ENCODE results near the gene TMED10.
"Not testable (repeated sequence)": the region's sequence is repeated elsewhere in the genome, so short reads cannot be mapped to it uniquely, and the experiment has no call there.

TMED10 gene

DNA sequence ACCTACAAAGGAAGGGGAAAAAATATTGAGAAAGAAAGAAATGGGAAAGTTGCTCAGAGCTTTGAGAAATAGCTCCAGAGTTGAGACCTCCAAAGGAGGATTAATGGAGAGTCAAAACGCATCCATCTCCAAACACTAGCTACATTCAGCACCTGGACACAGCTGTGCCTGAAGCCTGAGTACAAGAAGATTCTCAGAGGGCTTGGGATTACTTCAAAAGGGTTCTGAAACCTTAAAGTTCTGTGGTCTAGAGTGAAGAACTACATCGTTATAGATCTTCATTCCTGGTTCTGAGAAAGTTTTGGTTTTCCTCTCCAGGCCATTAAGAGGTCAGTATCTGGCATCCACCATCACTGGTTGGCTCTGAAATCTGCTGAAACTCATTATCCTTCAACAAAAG is 10.5 kb upstream of the TMED10 start:
- no peak for TF ChIP-seq JUND (IDR thresholded peaks at IDR 0.05; ENCODE audit: low read depth)
- in situ Hi-C loops (cut with HindIII; ENCODE audit: low pct_unique_long_range_greater_than_20kb, low sequenced_read_pairs): no loop called here
- no peak for DNase-seq (ENCODE audit: low read depth in 1 of 2, low spot score in 1 of 2)

DNA sequence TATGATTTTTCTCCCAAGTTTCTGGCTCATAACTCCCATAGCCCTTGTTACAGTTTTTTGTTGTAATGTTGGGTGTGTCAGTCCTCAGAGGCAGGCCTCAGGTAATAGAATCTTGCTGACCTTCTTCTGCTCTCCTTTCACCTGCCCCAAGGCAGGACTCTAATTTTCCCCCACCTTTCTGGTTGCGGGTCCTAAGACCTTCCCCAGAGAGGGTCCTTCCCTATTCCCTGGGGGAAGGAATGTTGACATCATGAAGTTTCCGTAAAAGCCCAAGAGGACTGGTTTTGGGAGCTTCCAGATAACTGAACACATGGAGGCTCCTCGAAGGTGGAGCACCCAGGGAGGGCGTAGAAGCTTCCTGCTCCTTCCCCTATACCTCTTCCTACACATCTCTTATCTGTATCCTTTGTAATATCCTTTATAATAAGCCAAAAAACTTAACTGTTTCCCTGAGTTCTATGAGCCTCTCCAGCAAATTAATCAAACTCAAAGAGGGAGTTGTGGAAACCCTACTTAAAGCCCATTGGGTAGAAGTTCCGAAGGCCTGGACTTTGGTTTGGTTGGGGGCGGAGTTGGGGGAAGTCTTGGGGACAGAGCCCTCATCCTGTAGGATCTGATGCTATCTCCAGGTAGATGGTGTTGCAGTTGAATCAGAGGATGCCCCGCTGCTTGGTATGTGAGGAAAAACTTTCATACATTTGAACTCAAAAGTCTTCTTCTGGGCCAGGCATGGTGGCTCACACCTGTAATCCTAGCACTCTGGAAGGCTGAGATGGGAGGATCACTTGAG is 9.0 kb upstream of the TMED10 start:
- no peak for DNase-seq (ENCODE audit: low read depth in 1 of 2, low spot score in 1 of 2)
- in situ Hi-C loops (cut with HindIII; ENCODE audit: low pct_unique_long_range_greater_than_20kb, low sequenced_read_pairs): no loop called here
- TF ChIP-seq JUND (IDR thresholded peaks at IDR 0.05; ENCODE audit: low read depth): no peak

GRCh38 chr14:75184492-75184891 is 8.1 kb upstream of the TMED10 start:
- TF ChIP-seq JUND (IDR thresholded peaks at IDR 0.05; ENCODE audit: low read depth): no peak
- DNase-seq (ENCODE audit: low read depth in 1 of 2, low spot score in 1 of 2): no peak
- in situ Hi-C loops (cut with HindIII; ENCODE audit: low pct_unique_long_range_greater_than_20kb, low sequenced_read_pairs): no loop called here

DNA sequence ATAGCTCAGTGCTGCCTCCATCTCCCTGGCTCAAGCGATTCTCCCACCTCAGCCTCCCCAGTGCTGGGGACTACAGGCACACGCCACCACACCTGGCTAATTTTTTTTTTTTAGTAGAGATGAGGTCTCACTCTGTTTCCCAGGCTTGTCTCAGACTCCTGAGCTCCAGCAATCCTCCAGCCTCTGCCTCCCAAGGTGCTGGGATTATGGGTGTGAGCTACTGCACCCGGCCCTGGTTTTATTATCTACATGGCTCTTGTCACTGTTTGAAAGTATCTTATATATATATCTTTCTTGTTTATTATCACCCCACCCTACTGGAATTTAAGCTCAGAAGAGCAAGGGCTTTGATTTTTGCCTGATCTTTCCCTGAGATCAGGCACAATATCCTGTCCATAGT is 7.6 kb upstream of the TMED10 start:
- in situ Hi-C loops (cut with HindIII; ENCODE audit: low pct_unique_long_range_greater_than_20kb, low sequenced_read_pairs): no loop called here
- TF ChIP-seq JUND (IDR thresholded peaks at IDR 0.05; ENCODE audit: low read depth): no peak
- no peak for DNase-seq (ENCODE audit: low read depth in 1 of 2, low spot score in 1 of 2)

DNA sequence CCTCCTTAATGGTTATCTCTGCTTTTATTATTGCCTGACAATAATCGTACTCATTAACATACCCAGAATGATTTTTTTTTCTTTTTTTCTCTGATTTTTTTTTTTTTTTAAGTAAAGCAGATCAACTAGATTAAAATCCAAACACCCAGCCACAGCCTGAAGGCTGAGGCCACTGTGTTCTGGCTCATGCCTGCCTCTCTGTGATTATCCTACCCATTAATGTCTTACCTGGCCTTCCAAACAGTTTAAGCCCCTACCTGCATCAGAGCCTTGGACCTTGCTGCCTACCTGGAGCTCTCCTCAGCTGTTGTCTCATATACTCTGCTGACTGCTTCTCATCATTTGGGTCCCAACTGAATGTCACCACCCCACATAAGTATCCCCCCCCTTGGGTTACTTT is 6.8 kb upstream of the TMED10 start:
- in situ Hi-C loops (cut with HindIII; ENCODE audit: low pct_unique_long_range_greater_than_20kb, low sequenced_read_pairs): no loop called here
- no peak for DNase-seq (ENCODE audit: low read depth in 1 of 2, low spot score in 1 of 2)
- TF ChIP-seq JUND (IDR thresholded peaks at IDR 0.05; ENCODE audit: low read depth): no peak

DNA sequence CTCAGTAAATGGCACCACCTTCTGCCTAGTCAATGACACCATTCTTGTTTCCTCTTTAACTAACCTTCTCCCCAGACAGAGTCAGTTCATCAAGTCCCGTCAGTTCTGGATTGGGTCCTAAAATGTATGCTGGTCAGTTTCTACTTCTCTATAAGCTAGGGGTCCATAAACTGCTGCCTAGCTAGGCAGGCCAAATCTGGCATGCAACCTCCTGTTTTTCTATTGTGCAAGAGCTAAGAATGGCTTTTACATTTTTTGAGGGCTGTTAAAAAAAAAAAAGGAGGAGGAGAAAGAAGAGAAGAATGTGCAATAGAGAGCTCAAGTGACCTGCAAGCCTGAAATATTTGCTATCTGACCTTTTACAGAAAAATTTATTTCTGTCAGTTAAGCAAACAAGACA is 6.4 kb upstream of the TMED10 start:
- in situ Hi-C loops (cut with HindIII; ENCODE audit: low pct_unique_long_range_greater_than_20kb, low sequenced_read_pairs): no loop called here
- no peak for TF ChIP-seq JUND (IDR thresholded peaks at IDR 0.05; ENCODE audit: low read depth)
- DNase-seq (ENCODE audit: low read depth in 1 of 2, low spot score in 1 of 2): no peak

DNA sequence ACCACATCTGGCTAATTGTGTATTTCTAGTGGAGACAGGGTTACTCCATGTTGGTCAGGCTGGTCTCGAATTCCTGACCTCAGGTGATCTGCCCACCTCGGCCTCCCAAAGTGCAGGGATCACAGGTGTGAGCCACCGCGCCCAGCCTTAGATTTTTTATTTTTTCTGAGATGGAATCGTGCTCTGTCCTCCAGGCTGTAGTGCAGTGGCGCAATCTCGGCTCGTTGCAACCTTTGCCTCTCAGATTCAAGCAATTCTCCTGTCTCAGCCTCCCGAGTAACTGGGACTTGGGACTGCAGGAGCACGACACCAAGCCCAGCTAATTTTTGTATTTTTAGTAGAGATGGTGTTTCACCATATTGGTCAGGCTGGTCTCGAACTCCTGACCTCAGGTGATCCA is 5.8 kb upstream of the TMED10 start:
- in situ Hi-C loops (cut with HindIII; ENCODE audit: low pct_unique_long_range_greater_than_20kb, low sequenced_read_pairs); DNase-seq (ENCODE audit: low read depth in 1 of 2, low spot score in 1 of 2): not testable (repeated sequence)

DNA sequence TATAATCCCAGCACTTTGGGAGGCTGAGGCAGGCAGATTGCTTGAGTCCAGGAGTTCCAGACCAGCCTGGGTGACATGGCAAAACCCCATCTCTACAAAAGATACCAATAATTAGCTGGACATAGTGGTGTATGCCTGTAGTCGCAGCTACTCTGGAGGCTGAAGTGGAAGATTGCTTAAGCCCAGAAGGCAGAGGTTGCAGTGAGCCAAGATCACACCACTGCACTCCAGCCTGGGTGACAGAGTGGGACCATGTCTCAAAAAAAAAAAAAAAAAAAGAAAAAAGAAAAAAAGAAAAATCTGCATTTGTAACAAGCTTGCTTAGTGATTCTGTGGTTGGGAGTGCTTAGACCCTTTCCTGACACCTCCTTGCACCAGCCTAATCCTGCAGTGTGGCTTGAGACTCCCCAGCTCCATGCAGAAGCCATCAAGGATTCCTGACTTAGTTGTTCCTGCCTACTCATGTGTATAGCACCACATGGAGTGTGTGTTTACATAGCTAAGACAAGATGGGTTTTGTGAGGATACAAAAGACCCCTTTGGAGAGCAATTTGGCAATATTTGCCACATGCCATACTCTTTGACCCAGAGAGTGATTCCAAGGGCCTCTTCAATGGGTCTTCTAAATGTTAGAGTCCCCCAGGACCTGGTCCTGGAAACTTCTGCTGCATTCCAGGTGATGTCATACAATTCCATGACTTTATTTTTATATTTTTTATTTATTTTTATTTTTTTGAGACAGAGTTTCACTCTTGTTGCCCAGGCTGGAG is 5.1 kb upstream of the TMED10 start:
- no peak for TF ChIP-seq JUND (IDR thresholded peaks at IDR 0.05; ENCODE audit: low read depth)
- in situ Hi-C loops (cut with HindIII; ENCODE audit: low pct_unique_long_range_greater_than_20kb, low sequenced_read_pairs): no loop called here
- DNase-seq (ENCODE audit: low read depth in 1 of 2, low spot score in 1 of 2): no peak

DNA sequence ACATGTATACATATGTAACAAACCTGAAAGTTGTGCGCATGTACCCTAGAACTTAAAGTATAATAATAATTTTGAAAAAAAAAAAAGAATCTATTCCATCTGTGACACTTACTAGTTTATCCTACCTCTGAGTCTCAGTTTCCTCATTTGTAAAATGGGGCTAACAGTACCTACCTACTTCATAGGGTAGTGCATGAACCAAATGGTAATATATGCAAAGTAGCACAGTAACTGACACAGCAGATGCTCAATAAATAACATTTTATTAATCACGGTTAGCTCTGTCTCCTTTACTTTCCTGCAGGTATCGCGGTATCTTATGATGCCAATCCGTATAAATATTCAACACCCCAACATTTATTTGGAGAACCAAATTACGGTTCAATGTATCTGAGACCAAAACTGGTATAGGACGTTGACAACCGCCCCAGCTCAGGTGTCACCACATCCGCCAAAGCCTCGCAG is 703 bp downstream of the TMED10 start:
- TF ChIP-seq JUND (IDR thresholded peaks at IDR 0.05; ENCODE audit: low read depth): no peak
- in situ Hi-C loops (cut with HindIII; ENCODE audit: low pct_unique_long_range_greater_than_20kb, low sequenced_read_pairs): no loop called here
- DNase-seq (ENCODE audit: low read depth in 1 of 2, low spot score in 1 of 2): no peak

GRCh38 chr14:75174066-75174465 is 2.3 kb downstream of the TMED10 start:
- no peak for TF ChIP-seq JUND (IDR thresholded peaks at IDR 0.05; ENCODE audit: low read depth)
- no peak for DNase-seq (ENCODE audit: low read depth in 1 of 2, low spot score in 1 of 2)
- in situ Hi-C loops (cut with HindIII; ENCODE audit: low pct_unique_long_range_greater_than_20kb, low sequenced_read_pairs): no loop called here

DNA sequence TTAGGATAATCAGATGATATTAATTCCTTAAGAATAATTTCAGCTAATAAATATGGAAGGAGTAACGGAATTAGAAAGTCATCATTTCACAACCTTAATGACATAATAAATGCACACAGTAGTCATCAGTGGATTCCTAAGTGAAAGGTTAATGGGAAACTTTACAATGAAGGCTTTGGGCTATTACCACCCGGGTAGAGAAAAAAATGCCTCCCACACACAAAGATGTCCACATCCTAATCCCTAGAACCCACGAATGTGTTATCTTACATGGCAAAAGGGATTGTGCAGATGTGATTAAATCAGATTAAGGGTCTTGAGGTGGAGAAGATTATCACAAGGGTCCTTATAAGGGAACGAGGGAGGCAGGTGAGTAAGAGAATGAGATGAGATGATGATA is 5.6 kb downstream of the TMED10 start:
- in situ Hi-C loops (cut with HindIII; ENCODE audit: low pct_unique_long_range_greater_than_20kb, low sequenced_read_pairs): no loop called here
- no peak for DNase-seq (ENCODE audit: low read depth in 1 of 2, low spot score in 1 of 2)
- TF ChIP-seq JUND (IDR thresholded peaks at IDR 0.05; ENCODE audit: low read depth): no peak

DNA sequence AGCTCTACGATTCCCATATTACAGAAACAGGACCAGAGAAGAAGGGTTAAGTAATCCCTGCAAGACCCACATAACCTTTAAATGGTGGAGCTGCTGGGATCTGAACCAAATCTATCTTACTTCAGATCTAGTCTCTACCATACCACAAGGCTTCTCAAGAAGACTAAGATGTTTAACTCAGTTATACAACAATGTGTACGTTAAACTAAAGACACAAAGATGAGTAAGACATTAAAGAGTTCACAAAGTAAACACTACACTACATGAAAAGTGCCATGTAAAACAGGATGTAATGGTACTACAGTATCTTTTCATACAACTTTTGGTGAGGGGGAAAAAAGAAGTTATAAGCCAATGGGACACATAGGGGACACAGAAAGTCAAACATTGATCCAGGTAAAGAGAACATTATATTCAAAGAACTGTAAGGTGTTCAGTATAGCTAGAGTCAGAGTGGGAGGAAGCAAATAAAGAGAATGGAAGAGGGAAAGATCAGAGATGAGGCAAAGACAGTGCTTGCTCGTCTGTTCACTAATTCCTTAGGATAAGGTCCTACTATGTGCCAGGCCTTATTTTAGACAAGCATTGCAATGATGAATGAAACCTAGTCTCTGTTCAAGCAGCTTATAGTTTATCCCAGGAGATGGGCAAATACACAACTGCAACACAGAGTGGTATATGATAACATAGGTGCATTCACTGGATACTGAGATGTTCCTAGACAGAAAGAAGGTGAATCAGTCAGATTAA is 7.7 kb downstream of the TMED10 start:
- no peak for DNase-seq (ENCODE audit: low read depth in 1 of 2, low spot score in 1 of 2)
- in situ Hi-C loops (cut with HindIII; ENCODE audit: low pct_unique_long_range_greater_than_20kb, low sequenced_read_pairs): no loop called here
- no peak for TF ChIP-seq JUND (IDR thresholded peaks at IDR 0.05; ENCODE audit: low read depth)

- in situ Hi-C loops (cut with HindIII; ENCODE audit: low pct_unique_long_range_greater_than_20kb, low sequenced_read_pairs): no loop called here
- DNase-seq (ENCODE audit: low read depth in 1 of 2, low spot score in 1 of 2): no peak
- no peak for TF ChIP-seq JUND (IDR thresholded peaks at IDR 0.05; ENCODE audit: low read depth)
Measured at GRCh38 chr14:75167325-75167724, 9.1 kb downstream of the TMED10 start.

Data from T47D (cell line).